H1 (cell line): Measurements from ENCODE around the gene TMEM125. TPM values are rescaled to one million over a fixed set of nuclear protein-coding genes. Genes with fewer than 3 reads are reported as not detected.

ENCODE experiments used
- CTCF ChIA-PET: fragments of 300-600 bp; sonication (Branson Sonifier 250); formaldehyde crosslinking; loops from one replicate; lab custom pipeline; 2021; ENCODE audit not compliant: partially characterized antibody; lab: Charles Lee
- POLR2A ChIA-PET: fragments of 300-600 bp; sonication (Branson Sonifier 250); formaldehyde crosslinking; loops from one replicate; lab custom pipeline; 2021; ENCODE audit warnings: inconsistent platforms; ENCODE audit not compliant: partially characterized antibody; lab: Charles Lee
- DNase-seq, 2 experiments: peaks; one replicate each; pipeline versions ENCODE4 v3.0.0 to v3.0.0-alpha.2; 2010 to 2022; ENCODE audit warnings: low spot score in 2 of 2, low read depth in 1 of 2, mixed read lengths in 1 of 2
- FAIRE-seq: peaks from 2 replicates; lab custom pipeline; 2011; peaks lifted over from hg19 to GRCh38; lab: Jason Lieb, UNC
- H2AFZ ChIP-seq: 2 replicates; pipeline ENCODE4 v1.8.1; 2012; ENCODE audit warnings: low read length, inconsistent platforms
- H2AK5ac ChIP-seq: 2 replicates; pipeline ENCODE4 v1.6.1; 2013; ENCODE audit warnings: low read depth, low read length
- H2BK120ac ChIP-seq: replicated peaks from 2 replicates; pipeline ENCODE3; 2013; ENCODE audit warnings: low read depth, low read length, inconsistent platforms
- H2BK12ac ChIP-seq: 2 replicates; pipeline ENCODE4 v1.6.1; 2013; ENCODE audit warnings: low read depth, low read length
- H2BK15ac ChIP-seq: 2 replicates; pipeline ENCODE4 v1.6.1; 2013; ENCODE audit warnings: low read length
- H2BK20ac ChIP-seq: 2 replicates; pipeline ENCODE4 v1.6.1; 2013; ENCODE audit warnings: low read length
- H2BK5ac ChIP-seq: 2 replicates; pipeline ENCODE4 v1.6.1; 2013; ENCODE audit warnings: low read depth, low read length
- H3K14ac ChIP-seq: 2 replicates; pipeline ENCODE4 v1.6.1; 2013; ENCODE audit warnings: inconsistent platforms; ENCODE audit not compliant: insufficient read length
- H3K18ac ChIP-seq: 2 replicates; pipeline ENCODE4 v1.6.1; 2013; ENCODE audit warnings: low read length; ENCODE audit errors: extremely low read depth
- H3K23ac ChIP-seq: 2 replicates; pipeline ENCODE4 v1.6.1; 2013; ENCODE audit warnings: inconsistent platforms; ENCODE audit not compliant: insufficient read length
- H3K23me2 ChIP-seq: 2 replicates; pipeline ENCODE4 v1.6.1; 2013; ENCODE audit warnings: low read depth, low read length
- H3K27ac ChIP-seq: 2 replicates; pipeline ENCODE4 v1.6.1; 2011; ENCODE audit warnings: low read depth, low read length, inconsistent platforms
- H3K27me3 ChIP-seq, 4 experiments: replicated peaks in 1 of 4; 1 replicate in 1 of 4; 2 replicates in 3 of 4; pipeline versions ENCODE4 v1.6.1 to v1.8.1; 2011 to 2013; ENCODE audit warnings: low read length in 3 of 4, mild to moderate bottlenecking in 3 of 4, inconsistent platforms in 2 of 4, mixed read lengths in 2 of 4, moderate library complexity in 1 of 4; ENCODE audit not compliant: control insufficient read depth in 3 of 4, insufficient read depth in 3 of 4; ENCODE audit errors: extremely low read depth in 1 of 4
- H3K36me3 ChIP-seq, 4 experiments: 2 replicates each; pipeline versions ENCODE4 v1.6.1 to v1.8.1; 2011 to 2013; ENCODE audit warnings: mild to moderate bottlenecking in 4 of 4, low read length in 3 of 4, moderate library complexity in 2 of 4, control low read depth in 1 of 4, inconsistent platforms in 1 of 4; ENCODE audit not compliant: insufficient read depth in 4 of 4, control insufficient read depth in 2 of 4
- H3K4ac ChIP-seq: replicated peaks from 2 replicates; pipeline ENCODE3; 2013; ENCODE audit warnings: low read length, low read depth, mixed read lengths, inconsistent platforms; ENCODE audit not compliant: insufficient read length
- H3K4me1 ChIP-seq, 4 experiments: replicated peaks in 1 of 4; 1 replicate in 1 of 4; 2 replicates in 3 of 4; pipeline versions ENCODE4 v1.6.1 to v1.8.1; 2011 to 2013; ENCODE audit warnings: low read length in 3 of 4, inconsistent platforms in 2 of 4, mixed read lengths in 1 of 4; ENCODE audit not compliant: insufficient read depth in 4 of 4, control insufficient read depth in 3 of 4
- H3K4me2 ChIP-seq, 2 experiments: 2 replicates each; pipeline versions ENCODE4 v1.6.1 to v1.8.1; 2011 to 2013; ENCODE audit warnings: low read depth in 2 of 2, low read length in 2 of 2, control low read depth in 1 of 2, inconsistent platforms in 1 of 2, mild to moderate bottlenecking in 1 of 2; ENCODE audit not compliant: insufficient read depth in 1 of 2
- H3K4me3 ChIP-seq, 4 experiments: fragments of 200-600, 300-600 bp in 1 of 4; sonication (generic), shearing (Covaris generic), sonication (Bioruptor Twin) in 1 of 4; 2 replicates each; pipeline versions ENCODE4 v1.5.1 to v1.8.1; 2011 to 2016; ENCODE audit warnings: low read length in 4 of 4, low read depth in 3 of 4, control low read depth in 2 of 4, inconsistent platforms in 2 of 4, mild to moderate bottlenecking in 2 of 4, mixed read lengths in 1 of 4, moderate library complexity in 1 of 4; ENCODE audit not compliant: insufficient read depth in 2 of 4; ENCODE audit errors: extremely low read depth in 1 of 4
- H3K56ac ChIP-seq: replicated peaks from 2 replicates; pipeline ENCODE3; 2013; ENCODE audit warnings: low read depth, mild to moderate bottlenecking, mixed read lengths, low read length, inconsistent platforms; ENCODE audit not compliant: insufficient read length
- H3K79me1 ChIP-seq: 2 replicates; pipeline ENCODE4 v1.6.1; 2013; ENCODE audit warnings: low read depth, low read length, control low read depth
- H3K79me2 ChIP-seq, 2 experiments: 2 replicates each; pipeline versions ENCODE4 v1.6.1 to v1.8.1; 2012 to 2013; ENCODE audit warnings: low read length in 2 of 2, mild to moderate bottlenecking in 2 of 2, inconsistent platforms in 1 of 2; ENCODE audit not compliant: insufficient read depth in 2 of 2, control insufficient read depth in 1 of 2
- H3K9ac ChIP-seq, 4 experiments: replicated peaks in 1 of 4; 1 replicate in 1 of 4; 2 replicates in 3 of 4; pipeline versions ENCODE4 v1.6.1 to v1.8.1; 2011 to 2013; ENCODE audit warnings: low read depth in 3 of 4, low read length in 3 of 4, control low read depth in 2 of 4, mild to moderate bottlenecking in 2 of 4, moderate library complexity in 2 of 4, inconsistent platforms in 1 of 4; ENCODE audit errors: extremely low read depth in 1 of 4
- H3K9me3 ChIP-seq, 2 experiments: 2 replicates each; pipeline versions ENCODE4 v1.6.1 to v1.8.1; 2012 to 2013; ENCODE audit warnings: mild to moderate bottlenecking in 2 of 2, moderate library complexity in 2 of 2, control low read depth in 1 of 2, inconsistent platforms in 1 of 2, low read depth in 1 of 2, low read length in 1 of 2, mixed read lengths in 1 of 2; ENCODE audit not compliant: insufficient read depth in 2 of 2
- H4K20me1 ChIP-seq, 2 experiments: replicated peaks in 1 of 2; 2 replicates each; pipeline versions ENCODE3 to v1.8.1; 2011 to 2013; ENCODE audit warnings: inconsistent platforms in 2 of 2, low read length in 2 of 2, mild to moderate bottlenecking in 1 of 2; ENCODE audit not compliant: insufficient read depth in 2 of 2, control insufficient read depth in 1 of 2
- H4K5ac ChIP-seq: 2 replicates; pipeline ENCODE4 v1.6.1; 2013; ENCODE audit warnings: low read length, low read depth, mixed read lengths, inconsistent platforms; ENCODE audit not compliant: insufficient read length
- H4K8ac ChIP-seq: 2 replicates; pipeline ENCODE4 v1.8.0; 2013; ENCODE audit warnings: mild to moderate bottlenecking, moderate library complexity, low read length, inconsistent platforms; ENCODE audit not compliant: insufficient read depth; ENCODE audit errors: extremely low read depth
- H4K91ac ChIP-seq: replicated peaks from 2 replicates; pipeline ENCODE3; 2013; ENCODE audit warnings: low read length, mixed read lengths, inconsistent platforms; ENCODE audit not compliant: insufficient read length
- BACH1 ChIP-seq: IDR thresholded peaks from 2 replicates; pipeline ENCODE4 v1.6.1; 2012; ENCODE audit warnings: low read length, improper control_type of control experiment
- CBX5 ChIP-seq: fragments of 300-800, 300-1000 bp; sonication (generic); IDR thresholded peaks from 2 replicates; pipeline ENCODE4 v1.7.1; 2016; ENCODE audit warnings: antibody characterized with exemption, low read length, low read depth
- CBX8 ChIP-seq: fragments of 300-800, 300-1000 bp; sonication (generic); IDR thresholded peaks from 2 replicates; pipeline ENCODE4 v1.7.1; 2016; ENCODE audit warnings: low read depth, low read length, borderline replicate concordance
- EGR1 ChIP-seq: IDR thresholded peaks from 2 replicates; pipeline ENCODE4 v1.6.1; 2011; ENCODE audit warnings: low read depth, low read length, borderline replicate concordance
- MAFK ChIP-seq: IDR thresholded peaks from 2 replicates; pipeline ENCODE4 v1.6.1; 2012; ENCODE audit warnings: low read depth, mild to moderate bottlenecking, improper control_type of control experiment, low read length
- RFX5 ChIP-seq: IDR thresholded peaks from 2 replicates; pipeline ENCODE4 v1.6.1; 2011; ENCODE audit warnings: low read depth, low read length, improper control_type of control experiment, borderline replicate concordance
- SP1 ChIP-seq: IDR thresholded peaks from 2 replicates; pipeline ENCODE4 v1.6.1; 2011; ENCODE audit warnings: low read depth, low read length
- SP2 ChIP-seq: IDR thresholded peaks from 2 replicates; pipeline ENCODE4 v1.6.1; 2012; ENCODE audit warnings: mild to moderate bottlenecking, low read length, inconsistent platforms
- SRF ChIP-seq: IDR thresholded peaks from 2 replicates; pipeline ENCODE4 v1.6.1; 2011; ENCODE audit warnings: mild to moderate bottlenecking, low read depth, low read length, moderate library complexity
- TAF1 ChIP-seq: IDR thresholded peaks from 2 replicates; pipeline ENCODE4 v1.6.1; 2011; ENCODE audit warnings: mild to moderate bottlenecking, low read depth, low read length
- TEAD4 ChIP-seq: IDR thresholded peaks from 2 replicates; pipeline ENCODE4 v1.6.1; 2012; ENCODE audit warnings: low read depth, low read length, inconsistent platforms, mixed read lengths
- WGBS, 2 experiments: shearing (Covaris generic) in 1 of 2; methylation state at CpG; one replicate each; pipeline versions ENCODE4 v1.1.6 to v1.1.7; 2013 to 2015; ENCODE audit warnings: low lambda C conversion rate in 2 of 2, mixed read lengths in 2 of 2, inconsistent platforms in 1 of 2, low coverage in 1 of 2, missing lambda C conversion rate in 1 of 2; ENCODE audit not compliant: insufficient replicate concordance in 2 of 2, insufficient coverage in 1 of 2, insufficient read length in 1 of 2; ENCODE audit errors: extremely low coverage in 1 of 2, missing lambda C conversion rate in 1 of 2; 5-methylcytosine and 5-hydroxymethylcytosine counted together
- polyA plus RNA-seq, 7 experiments: library from polyadenylated mRNA; depleted of rRNA in 3 of 7; stranded (reverse) in 5 of 7; unstranded in 2 of 7; fragments of >200 nt in 5 of 7; fragments of 200-250 nt in 2 of 7; gene quantifications; 1 replicate in 5 of 7; 2 replicates in 1 of 7; 4 replicates in 1 of 7; pipeline versions ENCODE4 v1.2.1 to v1.2.3, GENCODE V29; 2011 to 2013; ENCODE audit warnings: missing spikeins in 2 of 7, mixed read lengths in 2 of 7
- total RNA-seq: library from RNA; stranded (reverse); fragmentation: NEBNext Ultra II Directional; extraction: Animal tissue kit (Norgen Biotek cat#: 25700); gene quantifications from 2 replicates; pipeline ENCODE4 v1.2.1, GENCODE V29; 2021
- TF ChIP-seq, protein P1 (sequence below): IDR thresholded peaks from 2 replicates; pipeline ENCODE4 v1.6.1; 2012; ENCODE audit warnings: inconsistent platforms

TMEM125 gene
- total and polyA plus RNA-seq, 2 of the 8 experiments (the other 6 are each of a cell fraction or from before 2014, with no cell fraction given) = 26.5 to 46.7 TPM

DNA sequence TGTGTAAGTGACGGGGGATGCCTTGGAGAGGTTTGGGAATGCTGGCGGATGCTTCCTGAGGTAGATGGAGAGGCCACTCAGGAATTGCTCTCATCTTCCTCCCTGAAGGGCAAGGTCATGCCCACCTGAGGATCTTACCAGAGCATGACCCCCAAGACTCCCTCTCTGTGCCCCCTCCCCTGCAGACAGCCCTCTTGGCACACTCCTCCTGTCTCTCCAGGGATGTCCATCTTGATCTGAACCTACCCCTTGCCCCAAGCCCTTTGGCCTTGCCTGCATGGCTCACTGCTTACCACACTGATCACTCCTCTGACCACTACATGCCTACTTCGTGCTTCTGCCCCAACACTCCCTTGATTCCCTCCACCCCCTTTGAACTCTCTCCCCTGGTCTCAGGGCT, 50.0 kb downstream of the TMEM125 start:
- Histone ChIP-seq H3K79me2 (no peaks in the 10 kb centered on the region), H3K79me1 (no peaks in the 10 kb centered on the region), H4K8ac (no peak overlapping the region), H3K4me2 (no peak overlapping the region), H2BK5ac (no peak overlapping the region), H3K14ac (no peak overlapping the region), H3K23me2 (no peaks in the 10 kb centered on the region), H2BK120ac (no peak overlapping the region), H3K4me3 (no peak overlapping the region), H2BK12ac (no peak overlapping the region), H3K18ac (no peak overlapping the region), H2AK5ac (no peak overlapping the region), H2BK20ac (no peak overlapping the region), H3K9ac (no peak overlapping the region), H3K4ac (no peak overlapping the region), H3K23ac (no peak overlapping the region), H4K20me1 (no peaks in the 10 kb centered on the region), H2AFZ (no peak overlapping the region), H3K9me3 (no peaks in the 10 kb centered on the region), H3K27ac (no peak overlapping the region), H2BK15ac (no peak overlapping the region), H4K91ac (no peak overlapping the region), H3K56ac (no peak overlapping the region), H3K4me1 (peaks cover 0 to 5% (median 2%) of the 10 kb centered on the region in 4 experiments; a peak in 3 of 7 replicates), H3K27me3 (no peaks in the 10 kb centered on the region; a peak in 1 of 7 replicates), H4K5ac (no peak overlapping the region), H3K36me3 (no peaks in the 10 kb centered on the region)
- no peak for DNase-seq
- no peak for TF ChIP-seq TAF1
- TF ChIP-seq SP1 = no peak
- no peak for TF ChIP-seq SP2
- no peak for TF ChIP-seq BACH1
- TF ChIP-seq SRF = no peak
- TF ChIP-seq RFX5 = no peak
- TF ChIP-seq EGR1 = no peak
- TF ChIP-seq MAFK = no peak
- TF ChIP-seq CBX5 = no peak
- TF ChIP-seq, protein P1, sequence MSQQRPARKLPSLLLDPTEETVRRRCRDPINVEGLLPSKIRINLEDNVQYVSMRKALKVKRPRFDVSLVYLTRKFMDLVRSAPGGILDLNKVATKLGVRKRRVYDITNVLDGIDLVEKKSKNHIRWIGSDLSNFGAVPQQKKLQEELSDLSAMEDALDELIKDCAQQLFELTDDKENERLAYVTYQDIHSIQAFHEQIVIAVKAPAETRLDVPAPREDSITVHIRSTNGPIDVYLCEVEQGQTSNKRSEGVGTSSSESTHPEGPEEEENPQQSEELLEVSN = no peak
- no peak for TF ChIP-seq CBX8
- no peak for TF ChIP-seq TEAD4
- ChIA-PET CTCF (interaction anchor here (2.0 kb wide), 1 partner anchor 10 kb away, joined by 8 read pairs; no protein-coding TSS in a partner anchor), POLR2A (no interaction called here)
- WGBS, 2 experiments = 89% methylated on average over 2 of the region's 3 CpGs; no CpG with 5 or more reads in 1 of the 2 experiments
- no peak for FAIRE-seq
